Nephron progenitor cell (in vitro differentiated cells): ENCODE data around the gene JPT2.

Experiments
- DNase-seq: peaks from one replicate; pipeline ENCODE4 v3.0.0; 2021
- H3K27ac Mint-ChIP-seq: 2 replicates; pipeline ENCODE4 v1.8.0; 2021; ENCODE audit warnings: mild to moderate bottlenecking, moderate library complexity, mixed read lengths
- H3K27me3 Mint-ChIP-seq: 2 replicates; pipeline ENCODE4 v1.8.0; 2021; ENCODE audit warnings: mild to moderate bottlenecking, low read depth, mixed read lengths; ENCODE audit not compliant: poor library complexity
- H3K36me3 Mint-ChIP-seq: 2 replicates; pipeline ENCODE4 v1.8.0; 2021; ENCODE audit warnings: low read depth, mixed read lengths
- H3K4me1 Mint-ChIP-seq: 2 replicates; pipeline ENCODE4 v1.8.0; 2021; ENCODE audit warnings: mixed read lengths
- H3K4me3 Mint-ChIP-seq: 2 replicates; pipeline ENCODE4 v1.8.0; 2021; ENCODE audit warnings: mild to moderate bottlenecking, moderate library complexity, mixed read lengths
- H3K9me3 Mint-ChIP-seq: 2 replicates; pipeline ENCODE4 v1.8.0; 2021; ENCODE audit warnings: mild to moderate bottlenecking, moderate library complexity, mixed read lengths
- CTCF ChIP-seq: fragments of 200-600 bp; sonication (generic); IDR thresholded peaks from 2 replicates; pipeline ENCODE4 v1.5.0; 2021; ENCODE audit warnings: antibody characterized with exemption

The JPT2 gene

GRCh38 chr16:1740234-1740633, 62.2 kb downstream of the JPT2 start:
- H3K4me3 Mint-ChIP-seq: no peak overlapping the region
- TF ChIP-seq CTCF: no peak
- no peaks in the 10 kb centered on the region for H3K9me3 Mint-ChIP-seq
- no peaks in the 10 kb centered on the region for H3K4me1 Mint-ChIP-seq
- H3K36me3 Mint-ChIP-seq: peaks cover 6% of the 10 kb centered on the region
- H3K27ac Mint-ChIP-seq: no peak overlapping the region
- DNase-seq: no peak
- H3K27me3 Mint-ChIP-seq: no peaks in the 10 kb centered on the region

GRCh38 chr16:1740781-1741490, 62.9 kb downstream of the JPT2 start:
- Mint-ChIP-seq H3K9me3 (no peaks in the 10 kb centered on the region), H3K36me3 (peaks cover 6% of the 10 kb centered on the region), H3K4me1 (no peaks in the 10 kb centered on the region), H3K27ac (no peak overlapping the region), H3K4me3 (no peak overlapping the region), H3K27me3 (no peaks in the 10 kb centered on the region)
- no peak for TF ChIP-seq CTCF
- no peak for DNase-seq

GRCh38 chr16:1741553-1742165, 63.6 kb downstream of the JPT2 start:
- H3K9me3 Mint-ChIP-seq: no peaks in the 10 kb centered on the region
- H3K27me3 Mint-ChIP-seq: no peaks in the 10 kb centered on the region
- TF ChIP-seq CTCF: no peak
- H3K4me1 Mint-ChIP-seq: no peaks in the 10 kb centered on the region
- no peak overlapping the region for H3K4me3 Mint-ChIP-seq
- no peak overlapping the region for H3K27ac Mint-ChIP-seq
- peaks cover 6% of the 10 kb centered on the region for H3K36me3 Mint-ChIP-seq
- DNase-seq: no peak

- Mint-ChIP-seq H3K27ac (no peak overlapping the region), H3K36me3 (peaks cover 7% of the 10 kb centered on the region), H3K27me3 (no peaks in the 10 kb centered on the region), H3K9me3 (no peaks in the 10 kb centered on the region), H3K4me1 (no peaks in the 10 kb centered on the region), H3K4me3 (no peak overlapping the region)
- no peak for TF ChIP-seq CTCF
- no peak for DNase-seq
These were observed 65.6 kb downstream of the JPT2 start for GRCh38 chr16:1743376-1744337.

GRCh38 chr16:1744338-1744840, 66.3 kb downstream of the JPT2 start:
- H3K9me3 Mint-ChIP-seq: no peaks in the 10 kb centered on the region
- no peak overlapping the region for H3K4me3 Mint-ChIP-seq
- no peak for TF ChIP-seq CTCF
- H3K4me1 Mint-ChIP-seq: no peaks in the 10 kb centered on the region
- H3K27me3 Mint-ChIP-seq: no peaks in the 10 kb centered on the region
- H3K27ac Mint-ChIP-seq: no peak overlapping the region
- H3K36me3 Mint-ChIP-seq: peaks cover 11% of the 10 kb centered on the region
- no peak for DNase-seq
